ENCODE results near the gene RRP8. TPM values are rescaled to one million over a fixed set of nuclear protein-coding genes. Genes with fewer than 3 reads are reported as not detected.

RRP8 gene
- total RNA-seq, 2 experiments from 2014 or later: 25.6 to 33.1 TPM

GRCh38 chr11:6640036-6640984 is 36.9 kb upstream of the RRP8 start:
- Mint-ChIP-seq H3K27ac (no peak overlapping the region), H3K36me3 (no peaks in the 10 kb centered on the region), H3K4me1 (peaks cover 5% of the 10 kb centered on the region), H3K9me3 (ENCODE audit: low read depth) (no peaks in the 10 kb centered on the region), H3K4me3 (no peak overlapping the region), H3K27me3 (no peaks in the 10 kb centered on the region)
- DNase-seq: no peak
- ATAC-seq: no peak
- CTCF ChIA-PET: no interaction called here

- CTCF ChIA-PET: no interaction called here
- H3K36me3 Mint-ChIP-seq: no peaks in the 10 kb centered on the region
- H3K9me3 Mint-ChIP-seq (ENCODE audit: low read depth): no peaks in the 10 kb centered on the region
- no peak overlapping the region for H3K27ac Mint-ChIP-seq
- no peaks in the 10 kb centered on the region for H3K27me3 Mint-ChIP-seq
- no peak overlapping the region for H3K4me3 Mint-ChIP-seq
- ATAC-seq: no peak
- peaks cover 5% of the 10 kb centered on the region for H3K4me1 Mint-ChIP-seq
- DNase-seq: no peak
These were observed 35.0 kb upstream of the RRP8 start for GRCh38 chr11:6638429-6638828.

- CTCF ChIA-PET: no interaction called here
These were observed 34.5 kb upstream of the RRP8 start for GRCh38 chr11:6637871-6638270.

GRCh38 chr11:6636480-6636879 is 33.1 kb upstream of the RRP8 start:
- Mint-ChIP-seq H3K4me3 (no peak overlapping the region), H3K36me3 (no peaks in the 10 kb centered on the region), H3K9me3 (ENCODE audit: low read depth) (no peaks in the 10 kb centered on the region), H3K27ac (no peak overlapping the region), H3K27me3 (no peaks in the 10 kb centered on the region), H3K4me1 (peaks cover 7% of the 10 kb centered on the region)
- no peak for ATAC-seq
- no peak for DNase-seq
- CTCF ChIA-PET: interaction anchor here (0.9 kb wide), 1 partner anchor 10 kb away, joined by 3 read pairs; no protein-coding TSS in a partner anchor

More at GRCh38 chr11:6637871-6638270, 34.5 kb upstream of the RRP8 start:
- no peaks in the 10 kb centered on the region for H3K27me3 Mint-ChIP-seq
- DNase-seq: no peak
- H3K4me3 Mint-ChIP-seq: no peak overlapping the region
- H3K36me3 Mint-ChIP-seq: no peaks in the 10 kb centered on the region
- peaks cover 5% of the 10 kb centered on the region for H3K4me1 Mint-ChIP-seq
- no peaks in the 10 kb centered on the region for H3K9me3 Mint-ChIP-seq (ENCODE audit: low read depth)
- ATAC-seq: no peak
- no peak overlapping the region for H3K27ac Mint-ChIP-seq

GRCh38 chr11:6635082-6635932 is 31.9 kb upstream of the RRP8 start:
- H3K27me3 Mint-ChIP-seq: no peaks in the 10 kb centered on the region
- H3K36me3 Mint-ChIP-seq: no peaks in the 10 kb centered on the region
- H3K27ac Mint-ChIP-seq: no peak overlapping the region
- no peak overlapping the region for H3K4me3 Mint-ChIP-seq
- CTCF ChIA-PET: interaction anchor here (0.6 to 1.1 kb wide), 2 partner anchors 32 to 104 kb away, joined by 3 to 5 read pairs; no protein-coding TSS in a partner anchor
- no peaks in the 10 kb centered on the region for H3K9me3 Mint-ChIP-seq (ENCODE audit: low read depth)
- H3K4me1 Mint-ChIP-seq: peaks cover 7% of the 10 kb centered on the region
- ATAC-seq (no peak), DNase-seq (no peak)

GRCh38 chr11:6634534-6634933 is 31.1 kb upstream of the RRP8 start:
- Mint-ChIP-seq H3K27me3 (no peaks in the 10 kb centered on the region), H3K4me3 (no peak overlapping the region), H3K9me3 (ENCODE audit: low read depth) (no peaks in the 10 kb centered on the region), H3K4me1 (peaks cover 7% of the 10 kb centered on the region), H3K36me3 (no peaks in the 10 kb centered on the region), H3K27ac (no peak overlapping the region)
- DNase-seq (no peak), ATAC-seq (no peak)
- CTCF ChIA-PET: interaction anchor here (0.6 to 1.1 kb wide), 2 partner anchors 33 to 271 kb away, joined by 4 to 5 read pairs; no protein-coding TSS in a partner anchor

- Mint-ChIP-seq H3K4me3 (no peak overlapping the region), H3K27ac (no peak overlapping the region), H3K4me1 (peaks cover 2% of the 10 kb centered on the region), H3K36me3 (no peaks in the 10 kb centered on the region), H3K27me3 (no peaks in the 10 kb centered on the region), H3K9me3 (ENCODE audit: low read depth) (no peaks in the 10 kb centered on the region)
- CTCF ChIA-PET: interaction anchor here (0.6 to 1.1 kb wide), 3 partner anchors 26 to 270 kb away, joined by 4 to 5 read pairs (median 4); no protein-coding TSS in a partner anchor
- ATAC-seq: no peak
- no peak for DNase-seq
These were observed 30.3 kb upstream of the RRP8 start for GRCh38 chr11:6633422-6634408.

- H3K27me3 Mint-ChIP-seq: no peaks in the 10 kb centered on the region
- no peaks in the 10 kb centered on the region for H3K36me3 Mint-ChIP-seq
- no peak overlapping the region for H3K4me3 Mint-ChIP-seq
- peaks cover 11% of the 10 kb centered on the region for H3K4me1 Mint-ChIP-seq
- no peak for ATAC-seq
- CTCF ChIA-PET: interaction anchor here (0.7 to 2.2 kb wide), 2 partner anchors 28 to 101 kb away, joined by 4 to 5 read pairs; no protein-coding TSS in a partner anchor
- DNase-seq: no peak
- H3K9me3 Mint-ChIP-seq (ENCODE audit: low read depth): no peaks in the 10 kb centered on the region
- H3K27ac Mint-ChIP-seq: no peak overlapping the region
These were observed 29.0 kb upstream of the RRP8 start for GRCh38 chr11:6632116-6633073.

- no peaks in the 10 kb centered on the region for H3K36me3 Mint-ChIP-seq
- H3K9me3 Mint-ChIP-seq (ENCODE audit: low read depth): no peaks in the 10 kb centered on the region
- CTCF ChIA-PET: interaction anchor here (2.2 kb wide), 1 partner anchor 100 kb away, joined by 5 read pairs; no protein-coding TSS in a partner anchor
- no peak overlapping the region for H3K27ac Mint-ChIP-seq
- H3K4me3 Mint-ChIP-seq: no peak overlapping the region
- H3K27me3 Mint-ChIP-seq: no peaks in the 10 kb centered on the region
- H3K4me1 Mint-ChIP-seq: peaks cover 20% of the 10 kb centered on the region
- DNase-seq (no peak), ATAC-seq (no peak)
These were observed 28.0 kb upstream of the RRP8 start for GRCh38 chr11:6631361-6631890.

GRCh38 chr11:6630632-6631291 is 27.3 kb upstream of the RRP8 start:
- DNase-seq (no peak), ATAC-seq (no peak)
- Mint-ChIP-seq H3K36me3 (no peaks in the 10 kb centered on the region), H3K4me3 (no peak overlapping the region), H3K9me3 (ENCODE audit: low read depth) (no peaks in the 10 kb centered on the region), H3K27me3 (no peaks in the 10 kb centered on the region), H3K4me1 (peaks cover 21% of the 10 kb centered on the region), H3K27ac (no peak overlapping the region)
- CTCF ChIA-PET: interaction anchor here (2.2 kb wide), 1 partner anchor 100 kb away, joined by 5 read pairs; no protein-coding TSS in a partner anchor

All from activated CD8-positive, alpha-beta memory T cell treated with anti-CD3 and anti-CD28 coated beads, Interleukin-2, amount 10 ng/mL, durations not matched to agents 7 days and 5 days (primary cell).